Heart right ventricle (tissue), 16 donors: Measurements from ENCODE around the gene STAG1. TPM values are rescaled to one million over a fixed set of nuclear protein-coding genes. Genes with fewer than 3 reads are reported as not detected.

Source experiments
- ATAC-seq, 8 donors: fragments of 200-7000 bp; cut with Tn5 transposase; one replicate each; pipeline ENCODE4 v1.9.1; 2020; ENCODE audit warnings: mild to moderate bottlenecking in 8 of 8, moderate library complexity in 8 of 8, moderate number of reproducible peaks in 1 of 8
- DNase-seq, 2 donors: peaks; one replicate each; pipeline ENCODE4 v3.0.0-alpha.2; 2020
- H3K27ac ChIP-seq, 10 donors: fragments of 200-600 bp; sonication (generic) in 2 of 10; one replicate each; pipeline versions ENCODE4 v1.5.0 to v1.8.0; 2020 to 2022; ENCODE audit warnings: mild to moderate bottlenecking in 3 of 10
- H3K27me3 ChIP-seq, 7 donors: fragments of 200-600 bp; one replicate each; pipeline ENCODE4 v1.8.0; 2021 to 2022; ENCODE audit warnings: mild to moderate bottlenecking in 2 of 7
- H3K36me3 ChIP-seq, 9 donors: fragments of 200-600 bp; sonication (generic) in 1 of 9; one replicate each; pipeline versions ENCODE4 v1.5.0 to v1.8.0; 2020 to 2022; ENCODE audit warnings: mild to moderate bottlenecking in 2 of 9
- H3K4me1 ChIP-seq, 9 donors: fragments of 200-600 bp; sonication (generic) in 1 of 9; one replicate each; pipeline versions ENCODE4 v1.5.0 to v1.8.0; 2020 to 2022; ENCODE audit warnings: mild to moderate bottlenecking in 4 of 9
- H3K4me3 ChIP-seq, 10 donors: fragments of 200-600 bp; sonication (generic) in 2 of 10; one replicate each; pipeline versions ENCODE4 v1.5.0 to v1.8.0; 2020 to 2022; ENCODE audit warnings: mild to moderate bottlenecking in 7 of 10, moderate library complexity in 2 of 10
- H3K9me3 ChIP-seq, 11 donors: fragments of 200-600 bp in 10 of 11; sonication (generic) in 2 of 11; one replicate each; pipeline versions ENCODE4 v1.5.0 to v1.8.0; 2013 to 2022; ENCODE audit warnings: mild to moderate bottlenecking in 2 of 11, control low read depth in 1 of 11, moderate library complexity in 1 of 11
- CTCF ChIP-seq, 9 donors: fragments of 200-600 bp; sonication (generic) in 2 of 9; IDR thresholded peaks; one replicate each; pipeline versions ENCODE4 v1.5.0 to v1.8.0; 2021 to 2022; ENCODE audit warnings: antibody characterized with exemption in 9 of 9, mild to moderate bottlenecking in 5 of 9, moderate library complexity in 1 of 9
- WGBS, 2 donors: extraction: QIAGEN DNeasy Blood & Tissue Kit; methylation state at CpG; one replicate each; pipeline ENCODE4 v1.1.7; 2013; ENCODE audit warnings: inconsistent platforms in 1 of 2; 5-methylcytosine and 5-hydroxymethylcytosine counted together
- intact Hi-C, 10 donors: fragments of 100-400 bp; cut with DNase I; formaldehyde crosslinking; loops; one replicate each; pipeline versions ENCODE4 v1.11.1 to v1.14.2; 2022
- polyA plus RNA-seq, 2 donors: library from polyadenylated mRNA; stranded (reverse); fragments of 200-250 nt; gene quantifications; one replicate each; pipeline ENCODE4 v1.2.3, GENCODE V29; 2013
- total RNA-seq, 10 donors: library from RNA; stranded (reverse); fragmentation: NEBNext Ultra II Directional in 3 of 10; extraction: Animal tissue kit (Norgen Biotek cat#: 25700) in 3 of 10; gene quantifications; one replicate each; pipeline versions ENCODE4 v1.2.1 to v1.2.4, GENCODE V29; 2021 to 2023
- donor health status: Arrhythmogenic right ventricular cardiomyopathy.
- donor health status: ischemic (EF 13 %, LVEDD 7.1; RV severe dilation, severe dysfunction).
- donor health status: healthy with polysubstance abuse.
- donor health status: DM: no; HTN: yes; CAD: no.
- donor health status: DM: no; HTN: no; CAD: no.
- donor health status: ischemic (EF 25% LVEDD 6.9; RV normal size, moderate dysfunction).
- donor health status: ischemic (EF 25% LVEDD 5.7; RV mildly dilated, moderate dysfunction).
- donor health status: healthy.
- donor health status: DM: yes; HTN: yes; CAD: no.
- donor health status: Ischemic cardiomyopathy.
- donor health status: ischemic (EF 35%, LVEDD 5.7; RV mildly dilated, moderate dysfunction).
- donor health status: nonischemic (EF 11% LVEDD 7.7; RV severe dilation, severe dysfunction).
- donor health status: DM: yes; HTN: yes; CAD: no.
- donor health status: PGD.
- donor health status: ischemic (EF 29% LVEDD 5.4; RV normal size, mild dysfunction).
- donor health status: nonischemic (EF 23%, LVEDD 6.1; RV moderate dilation, normal function).

STAG1 gene
- total and polyA plus RNA-seq, 12 donors, result 8.0 to 27.6 (median 19.6) TPM

- Histone ChIP-seq H3K4me1 (peaks cover 0 to 5% (median 0%) of the 10 kb centered on the region in 9 donors), H3K36me3 (peaks cover 0 to 19% (median 5%) of the 10 kb centered on the region in 9 donors), H3K27ac (no peak overlapping the region), H3K4me3 (no peak overlapping the region), H3K9me3 (no peaks in the 10 kb centered on the region), H3K27me3 (no peaks in the 10 kb centered on the region)
- intact Hi-C loops, result no loop called here
- DNase-seq (no peak), ATAC-seq (no peak)
- TF ChIP-seq CTCF (IDR thresholded peaks at IDR 0.05), result no peak
Measured at GRCh38 chr3:136586580-136586979, 165.6 kb downstream of the STAG1 start.

DNA sequence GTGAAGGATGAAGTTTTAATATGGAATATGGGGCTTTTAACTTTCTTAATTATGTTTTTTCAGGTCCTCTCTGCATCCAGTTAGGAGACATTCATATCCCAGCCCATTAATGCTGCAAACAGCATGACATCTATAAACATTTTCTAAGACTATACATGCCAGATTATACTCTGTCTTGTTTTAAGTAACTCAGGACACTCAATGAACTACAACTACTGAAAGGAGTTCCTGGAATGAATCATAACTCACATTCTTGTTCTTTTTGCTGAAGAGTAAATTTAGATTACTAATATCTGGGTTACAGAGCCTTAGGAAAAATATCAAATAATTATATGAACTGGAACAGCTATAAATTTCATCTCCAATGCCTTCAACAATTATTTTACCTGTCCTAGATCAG, 167.4 kb downstream of the STAG1 start:
- Histone ChIP-seq H3K9me3 (no peaks in the 10 kb centered on the region), H3K27ac (no peak overlapping the region), H3K27me3 (no peaks in the 10 kb centered on the region), H3K4me3 (no peak overlapping the region), H3K36me3 (peaks cover 0 to 19% (median 5%) of the 10 kb centered on the region in 9 donors), H3K4me1 (peaks cover 0 to 5% (median 0%) of the 10 kb centered on the region in 9 donors)
- no peak for ATAC-seq
- TF ChIP-seq CTCF (IDR thresholded peaks at IDR 0.05), result no peak
- intact Hi-C loops, result no loop called here
- no peak for DNase-seq

- no peak overlapping the region for H3K27ac ChIP-seq
- ATAC-seq (no peak), DNase-seq (no peak)
- 91 to 95% methylated on average over 2 of the region's 2 CpGs for WGBS, 2 donors
- no peaks in the 10 kb centered on the region for H3K9me3 ChIP-seq
- H3K27me3 ChIP-seq, result no peaks in the 10 kb centered on the region
- H3K4me3 ChIP-seq, result no peak overlapping the region
- H3K4me1 ChIP-seq, result peaks cover 0 to 10% (median 0%) of the 10 kb centered on the region in 9 donors
- peaks cover 0 to 18% (median 5%) of the 10 kb centered on the region in 9 donors for H3K36me3 ChIP-seq
- TF ChIP-seq CTCF (IDR thresholded peaks at IDR 0.05), result no peak
- intact Hi-C loops, result no loop called here
Measured at GRCh38 chr3:136583823-136584222, 168.4 kb downstream of the STAG1 start.

- Histone ChIP-seq H3K27ac (no peak overlapping the region), H3K27me3 (no peaks in the 10 kb centered on the region), H3K4me3 (no peak overlapping the region), H3K9me3 (peaks cover 0 to 19% (median 8%) of the 10 kb centered on the region in 11 donors), H3K4me1 (peaks cover 0 to 13% (median 0%) of the 10 kb centered on the region in 9 donors), H3K36me3 (peaks cover 0 to 18% (median 0%) of the 10 kb centered on the region in 9 donors)
- no peak for ATAC-seq
- DNase-seq, result no peak
- intact Hi-C loops, result no loop called here
- TF ChIP-seq CTCF (IDR thresholded peaks at IDR 0.05), result no peak
- WGBS, 2 donors, result 84 to 89% methylated on average over 3 of the region's 3 CpGs
Measured at GRCh38 chr3:136577791-136578190, 174.4 kb downstream of the STAG1 start.
